Camera-type eye (tissue), 1 donor: ENCODE results near the gene OR5H6. TPM values are rescaled to one million over a fixed set of nuclear protein-coding genes. Genes with fewer than 3 reads are reported as not detected.

Experiments used
- total RNA-seq: library from RNA; depleted of rRNA; stranded (reverse); fragments of >200 nt; gene quantifications from one replicate; pipeline ENCODE4 v1.2.3, GENCODE V29; 2014

The OR5H6 gene
- total RNA-seq: not detected

GRCh38 chr3:98263944-98264343 lies at the start of gene OR5H6:
Gene OR5H6 (plus strand): TSS chr3:98264244. CDS start chr3:98264333, 89 bp downstream.

DNA sequence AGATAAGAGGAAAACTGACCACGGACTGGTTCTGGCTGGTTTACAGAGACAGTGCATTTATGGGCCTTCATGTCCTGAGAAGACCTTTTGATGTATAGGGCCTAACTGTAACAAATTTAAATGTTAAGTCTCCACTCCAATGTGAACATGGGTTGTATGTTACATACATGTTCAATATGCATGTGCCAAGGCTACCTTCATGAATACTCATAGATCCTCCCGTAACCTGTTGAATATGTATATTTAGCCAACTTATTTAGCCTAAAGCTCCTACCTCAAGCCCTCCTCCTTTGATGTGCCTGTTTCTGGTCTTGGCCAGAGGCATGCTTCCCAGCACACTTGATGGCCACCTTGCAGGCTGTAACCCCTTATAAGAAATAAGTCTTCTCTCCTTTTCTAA lies 18.2 kb downstream of the OR5H6 start, which contains the start of gene OR5H2:
Gene OR5H2, plus strand, starts transcription at position 301 of the 400 bp plus-strand sequence. CDS start 398 bp downstream, outside the sequence.

Other genes with a start within 250 kb of the OR5H6 start
- gene GABRR3, start 228.9 kb upstream of the OR5H6 start, total RNA-seq: 25.8 TPM
- gene OR5AC2, start 177.1 kb upstream of the OR5H6 start, total RNA-seq: not detected
- not detected for gene OR5H1, start 133.5 kb upstream of the OR5H6 start, total RNA-seq
- gene OR5H14, start 116.8 kb upstream of the OR5H6 start, total RNA-seq: not detected
- gene OR5H15, start 97.5 kb upstream of the OR5H6 start, total RNA-seq: not detected
- gene OR5H2, start 18.3 kb downstream of the OR5H6 start, total RNA-seq: not detected
- not detected for gene OR5K4, start 89.6 kb downstream of the OR5H6 start, total RNA-seq
- gene OR5K3, start 126.4 kb downstream of the OR5H6 start, total RNA-seq: not detected
- not detected for gene OR5K1, start 199.0 kb downstream of the OR5H6 start, total RNA-seq
- not detected for gene OR5K2, start 233.4 kb downstream of the OR5H6 start, total RNA-seq